ENCODE measurements around the gene NBPF9.
"Not testable (repeated sequence)": the region's sequence is repeated elsewhere in the genome, so short reads cannot be mapped to it uniquely, and the experiment has no call there.

NBPF9 gene, protein sequence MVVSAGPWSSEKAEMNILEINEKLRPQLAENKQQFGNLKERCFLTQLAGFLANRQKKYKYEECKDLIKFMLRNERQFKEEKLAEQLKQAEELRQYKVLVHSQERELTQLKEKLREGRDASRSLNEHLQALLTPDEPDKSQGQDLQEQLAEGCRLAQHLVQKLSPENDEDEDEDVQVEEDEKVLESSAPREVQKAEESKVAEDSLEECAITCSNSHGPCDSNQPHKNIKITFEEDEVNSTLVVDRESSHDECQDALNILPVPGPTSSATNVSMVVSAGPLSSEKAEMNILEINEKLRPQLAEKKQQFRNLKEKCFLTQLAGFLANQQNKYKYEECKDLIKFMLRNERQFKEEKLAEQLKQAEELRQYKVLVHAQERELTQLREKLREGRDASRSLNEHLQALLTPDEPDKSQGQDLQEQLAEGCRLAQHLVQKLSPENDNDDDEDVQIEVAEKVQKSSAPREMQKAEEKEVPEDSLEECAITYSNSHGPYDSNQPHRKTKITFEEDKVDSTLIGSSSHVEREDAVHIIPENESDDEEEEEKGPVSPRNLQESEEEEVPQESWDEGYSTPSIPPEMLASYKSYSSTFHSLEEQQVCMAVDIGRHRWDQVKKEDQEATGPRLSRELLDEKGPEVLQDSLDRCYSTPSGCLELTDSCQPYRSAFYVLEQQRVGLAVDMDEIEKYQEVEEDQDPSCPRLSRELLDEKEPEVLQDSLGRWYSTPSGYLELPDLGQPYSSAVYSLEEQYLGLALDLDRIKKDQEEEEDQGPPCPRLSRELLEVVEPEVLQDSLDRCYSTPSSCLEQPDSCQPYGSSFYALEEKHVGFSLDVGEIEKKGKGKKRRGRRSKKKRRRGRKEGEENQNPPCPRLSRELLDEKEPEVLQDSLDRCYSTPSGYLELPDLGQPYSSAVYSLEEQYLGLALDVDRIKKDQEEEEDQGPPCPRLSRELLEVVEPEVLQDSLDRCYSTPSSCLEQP (N-terminal part only)

DNA sequence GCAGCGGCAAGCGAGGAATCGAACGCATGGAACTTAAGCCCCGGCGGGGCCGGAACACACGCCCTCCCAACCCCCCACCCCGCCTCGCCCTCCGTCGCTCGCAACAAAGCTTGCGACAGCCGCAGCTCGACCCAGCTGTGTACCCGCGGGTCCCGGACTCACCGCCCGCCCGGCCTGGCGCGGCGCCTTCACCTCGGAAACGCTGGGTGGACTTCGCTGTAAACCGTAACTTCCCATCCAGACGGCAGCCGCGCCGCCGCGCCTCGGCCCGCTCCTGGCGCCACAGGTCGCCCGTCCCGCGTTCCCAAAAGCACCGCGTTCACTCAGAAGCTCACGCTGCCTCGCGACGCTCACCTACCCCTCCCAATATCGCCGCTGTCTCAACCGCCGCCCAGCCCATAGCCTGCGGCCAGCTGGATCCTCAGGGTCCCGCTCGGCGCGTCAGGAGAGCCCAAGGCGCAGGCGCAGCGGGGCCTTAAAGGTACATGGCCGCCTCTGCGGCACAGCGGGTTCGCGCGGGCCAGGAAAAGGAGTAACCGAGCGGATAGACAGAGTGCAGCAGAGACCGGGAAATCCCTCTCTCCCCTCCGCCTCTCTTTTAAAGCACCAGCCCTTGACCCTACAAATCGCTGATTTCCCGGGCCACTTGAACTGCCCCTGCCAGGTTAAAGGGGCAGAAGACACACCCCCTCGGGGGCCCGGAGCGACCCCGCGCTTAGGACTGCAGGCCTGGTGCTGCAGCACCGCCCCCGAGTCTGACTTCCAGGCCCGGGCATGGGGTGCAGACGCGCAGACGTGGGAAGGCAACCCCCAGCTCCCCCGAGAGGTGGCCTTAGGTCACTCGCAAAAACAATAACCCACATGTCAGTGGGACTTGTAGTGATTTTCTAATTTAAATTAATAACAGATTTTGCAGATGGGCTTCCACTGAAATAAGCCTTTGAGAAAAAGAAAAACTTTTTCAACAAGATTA is at the start of gene NBPF9:
TSS of gene NBPF9 (minus strand) at position 443 of the 973 bp plus-strand sequence. CDS start 21,412 bp downstream, outside the sequence.
- peak; percentile 8 to 20 for DNase-seq (ENCODE audit: low read depth in 1 of 2, low spot score in 1 of 2)

DNA sequence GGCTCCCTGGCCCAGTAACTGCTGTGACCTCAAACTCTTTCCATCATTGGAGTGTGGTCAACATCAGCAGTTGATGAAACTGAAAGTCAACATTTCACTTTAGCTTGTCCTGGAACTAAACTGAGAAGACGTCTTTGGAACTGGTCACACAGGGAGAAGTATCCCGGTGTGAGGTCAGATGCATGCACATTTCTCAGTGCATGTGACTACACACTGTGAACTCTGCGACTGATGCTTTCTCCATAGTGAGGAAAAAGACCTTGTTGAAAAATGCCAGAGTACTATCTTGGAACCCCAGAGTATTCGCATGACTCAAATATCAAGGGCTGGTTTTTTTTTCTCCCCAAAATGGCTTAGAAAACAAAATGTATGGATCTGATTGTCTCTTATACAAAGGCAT is 46.6 kb upstream of the NBPF9 start:
- not testable (repeated sequence) for DNase-seq (ENCODE audit: low read depth in 1 of 2, low spot score in 1 of 2)

DNA sequence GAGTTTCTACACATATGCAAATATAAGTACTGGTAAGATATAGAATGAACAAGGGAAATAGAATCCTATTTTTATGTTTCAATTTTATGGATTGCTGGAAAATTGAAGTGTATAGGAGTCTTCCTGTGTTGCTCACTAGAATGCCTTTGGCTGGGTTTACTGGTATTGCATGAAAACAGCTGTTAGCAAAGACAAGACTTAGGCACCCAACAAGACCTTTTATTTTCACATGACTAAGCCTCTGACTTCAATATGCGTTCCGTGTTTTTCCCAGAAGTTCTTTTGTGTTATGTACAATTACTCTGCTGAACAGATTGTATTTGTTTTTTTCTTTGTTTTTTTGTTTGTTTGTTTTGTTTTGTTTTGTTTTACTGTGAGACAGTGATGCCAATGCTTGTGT is 34.2 kb upstream of the NBPF9 start:
- not testable (repeated sequence) for DNase-seq (ENCODE audit: low read depth in 1 of 2, low spot score in 1 of 2)

DNA sequence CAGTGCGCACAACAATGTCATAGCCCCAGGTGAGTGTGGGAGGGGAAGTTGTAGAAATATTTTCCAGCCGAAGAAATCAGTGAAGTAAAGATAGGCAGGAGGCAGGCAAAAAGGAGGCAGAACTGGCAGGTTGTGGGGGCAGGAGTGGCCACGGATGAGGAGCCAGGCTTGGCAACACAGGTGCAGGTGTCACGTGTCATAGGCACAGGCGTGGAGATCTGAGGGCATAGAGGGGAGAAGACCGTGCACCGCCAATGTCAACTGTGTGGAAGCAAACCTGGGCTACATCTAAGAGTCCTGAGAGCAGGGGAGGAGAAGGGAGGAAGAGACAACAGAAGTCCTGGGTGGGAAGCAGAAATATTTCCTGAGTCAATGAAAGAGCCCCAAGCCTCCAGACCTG is 27.6 kb upstream of the NBPF9 start:
- DNase-seq (ENCODE audit: low read depth in 1 of 2, low spot score in 1 of 2) = not testable (repeated sequence)

DNA sequence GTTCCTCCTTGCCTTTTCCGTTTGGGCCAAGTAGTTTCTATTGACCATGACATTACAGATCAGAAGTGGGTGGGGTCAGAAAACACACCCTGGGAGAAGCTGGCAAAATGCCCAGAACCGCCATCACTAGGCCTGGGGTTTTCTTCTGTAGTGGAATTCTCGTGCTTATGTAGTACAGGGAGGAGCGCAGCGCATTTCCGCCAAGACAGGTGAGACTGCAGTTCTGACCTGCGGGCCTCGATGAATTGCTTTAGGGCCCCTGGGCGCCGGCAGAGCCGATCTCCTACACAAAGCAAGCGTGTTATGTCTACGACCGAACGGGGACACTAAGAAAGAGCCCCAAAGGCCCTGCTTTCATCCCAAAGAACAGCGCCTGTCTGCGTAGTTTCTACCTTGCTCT is 25.9 kb upstream of the NBPF9 start:
- not testable (repeated sequence) for DNase-seq (ENCODE audit: low read depth in 1 of 2, low spot score in 1 of 2)

DNA sequence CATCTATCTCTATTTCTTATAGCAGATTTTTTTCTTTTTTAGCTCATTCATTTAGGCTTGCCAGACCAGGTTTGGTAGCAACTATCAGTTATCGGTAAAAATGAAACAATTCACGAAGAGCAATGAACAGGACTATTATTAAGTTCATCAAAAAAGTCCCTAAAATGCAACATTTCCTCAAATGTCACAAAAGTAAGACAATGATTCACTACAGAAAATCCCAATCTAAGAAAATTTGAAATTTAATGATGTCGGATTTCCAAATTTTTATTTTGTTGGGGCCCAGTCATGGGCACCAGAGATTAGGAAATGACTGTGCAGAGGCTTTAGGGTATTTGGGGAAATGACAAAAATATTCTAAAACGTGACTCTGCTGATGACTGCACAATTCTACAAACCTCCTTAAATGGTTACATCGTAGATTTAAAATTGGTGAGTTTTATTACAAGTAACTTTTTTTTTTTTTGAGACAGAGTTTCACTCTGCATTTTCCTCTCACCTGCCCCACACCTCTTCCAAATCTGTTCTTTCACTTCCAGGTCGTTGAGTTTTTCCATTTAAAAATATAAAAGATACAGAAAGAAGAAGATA is 23.3 kb upstream of the NBPF9 start:
- DNase-seq (ENCODE audit: low read depth in 1 of 2, low spot score in 1 of 2) = not testable (repeated sequence)

DNA sequence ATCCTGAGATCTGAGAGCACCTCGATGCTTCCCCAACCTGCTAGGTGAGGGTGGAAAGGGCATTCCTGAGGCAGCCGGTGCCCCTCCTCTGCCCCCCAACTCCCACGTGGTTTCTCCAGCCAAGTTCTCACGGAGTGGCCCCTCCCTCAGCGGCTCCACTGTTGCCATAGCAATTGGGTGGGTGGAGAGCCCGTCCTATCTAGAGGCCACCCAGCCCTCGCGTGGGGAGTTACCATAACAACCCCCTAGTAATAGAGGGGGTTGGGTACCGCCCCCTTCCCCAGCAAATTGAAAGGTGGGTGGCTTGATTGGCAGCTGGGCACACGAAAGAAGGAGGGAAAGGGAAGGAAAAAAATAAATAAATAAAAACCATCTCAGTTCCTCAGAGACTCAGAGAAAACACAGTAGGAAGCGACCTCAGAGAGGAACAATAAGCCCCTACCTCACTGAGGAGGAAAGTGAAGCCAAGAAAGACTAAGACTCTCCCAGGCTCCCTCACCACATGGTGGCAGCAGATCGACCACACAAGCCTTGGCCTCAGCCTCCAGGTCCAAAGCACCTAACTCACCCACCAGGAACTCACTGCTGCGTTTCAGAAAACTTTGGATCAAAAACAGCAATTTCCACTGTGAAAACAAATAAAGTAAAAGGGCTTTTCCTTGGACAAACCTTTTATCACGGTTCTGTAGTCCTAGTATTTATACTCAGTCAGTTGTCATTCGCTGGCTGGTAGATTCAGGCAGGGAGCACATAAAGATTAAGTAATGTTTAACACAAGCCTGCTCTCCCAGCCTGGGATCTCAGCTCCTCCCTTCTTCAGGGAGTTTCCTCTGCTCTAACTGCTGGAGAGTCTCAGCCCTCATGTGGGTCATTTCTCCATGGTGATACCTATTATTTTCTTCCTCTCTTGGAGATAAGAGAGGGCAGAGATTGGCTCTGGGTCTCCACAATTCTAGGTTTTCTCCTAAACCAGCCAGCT is 20.9 kb upstream of the NBPF9 start:
- not testable (repeated sequence) for DNase-seq (ENCODE audit: low read depth in 1 of 2, low spot score in 1 of 2)

DNA sequence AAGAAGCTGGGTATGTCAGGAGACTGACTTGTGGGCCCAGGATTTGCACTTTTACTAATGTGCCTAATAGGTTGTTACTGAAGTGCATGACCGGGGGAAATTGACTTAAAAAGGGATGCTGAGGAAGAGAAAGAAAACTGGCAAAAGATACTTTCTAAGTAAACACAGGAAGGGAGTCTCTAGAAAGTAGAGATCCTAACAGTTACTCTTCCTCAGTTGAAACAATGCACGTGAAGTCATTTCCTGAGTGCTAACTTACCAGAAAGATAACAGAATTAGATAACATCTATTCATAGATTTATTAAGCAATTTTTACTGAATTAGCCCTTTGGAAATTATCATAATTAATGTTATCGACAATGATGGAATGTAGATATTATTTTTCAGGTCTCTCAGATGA is 9.5 kb upstream of the NBPF9 start:
- not testable (repeated sequence) for DNase-seq (ENCODE audit: low read depth in 1 of 2, low spot score in 1 of 2)

DNA sequence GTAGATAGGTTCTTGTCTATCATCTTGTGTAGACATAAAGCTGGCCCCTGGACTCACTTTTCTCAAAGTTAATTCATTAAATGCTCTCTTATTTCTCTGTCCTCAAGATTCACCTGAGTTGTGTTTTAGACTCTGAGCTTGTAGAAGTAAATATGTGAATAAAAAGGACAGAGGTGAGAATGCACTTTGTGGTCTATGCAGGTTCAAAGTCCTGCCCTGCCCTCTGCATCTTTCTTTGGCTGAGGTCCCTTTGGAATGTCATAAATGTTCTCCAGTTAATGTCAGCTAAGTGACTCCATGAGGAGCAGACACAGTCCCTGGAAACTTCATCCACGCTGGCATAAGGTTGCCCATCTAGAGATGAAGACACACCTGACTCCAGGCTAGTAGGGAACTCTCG is 7.0 kb upstream of the NBPF9 start:
- not testable (repeated sequence) for DNase-seq (ENCODE audit: low read depth in 1 of 2, low spot score in 1 of 2)

DNA sequence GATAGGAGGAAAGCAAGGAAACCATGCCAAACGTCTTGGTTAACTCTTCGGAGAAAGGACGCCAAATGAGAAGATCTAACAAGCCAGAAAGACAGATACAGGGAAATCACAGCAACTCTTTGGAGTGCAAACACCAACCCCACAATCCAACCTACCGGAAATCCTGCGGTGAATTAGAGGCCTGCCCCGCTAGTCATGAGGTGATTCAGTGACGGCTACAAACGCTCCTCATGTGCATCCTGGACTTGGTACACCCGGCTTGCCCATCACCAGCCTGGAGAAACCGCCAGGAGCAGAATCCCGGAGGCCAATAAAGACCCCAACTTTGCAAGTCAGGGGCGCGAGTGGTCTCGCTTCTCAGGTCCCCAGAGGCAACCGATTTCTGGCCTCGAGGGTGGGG is 777 bp downstream of the NBPF9 start:
- DNase-seq (ENCODE audit: low read depth in 1 of 2, low spot score in 1 of 2) = peak; percentile 1 to 2

DNA sequence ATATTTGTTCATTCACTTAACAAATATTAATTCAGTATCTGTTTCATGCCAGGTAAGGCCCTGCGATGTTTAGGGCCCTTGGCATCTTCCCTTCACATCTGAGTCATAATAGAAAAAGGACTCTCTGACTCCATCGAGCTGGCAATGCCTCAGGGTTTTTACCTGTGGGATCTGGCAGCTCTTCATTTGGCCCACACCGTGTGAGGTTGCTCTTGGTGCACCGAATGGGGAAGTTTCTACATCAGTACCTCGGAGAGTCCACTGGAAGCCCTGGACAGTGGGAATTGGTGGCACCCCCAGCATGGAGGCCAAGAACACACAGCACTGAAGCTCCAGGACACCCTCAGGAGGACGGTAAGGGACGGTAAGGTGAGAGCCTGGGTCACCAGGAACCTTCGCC is 5.1 kb downstream of the NBPF9 start:
- not testable (repeated sequence) for DNase-seq (ENCODE audit: low read depth in 1 of 2, low spot score in 1 of 2)

DNA sequence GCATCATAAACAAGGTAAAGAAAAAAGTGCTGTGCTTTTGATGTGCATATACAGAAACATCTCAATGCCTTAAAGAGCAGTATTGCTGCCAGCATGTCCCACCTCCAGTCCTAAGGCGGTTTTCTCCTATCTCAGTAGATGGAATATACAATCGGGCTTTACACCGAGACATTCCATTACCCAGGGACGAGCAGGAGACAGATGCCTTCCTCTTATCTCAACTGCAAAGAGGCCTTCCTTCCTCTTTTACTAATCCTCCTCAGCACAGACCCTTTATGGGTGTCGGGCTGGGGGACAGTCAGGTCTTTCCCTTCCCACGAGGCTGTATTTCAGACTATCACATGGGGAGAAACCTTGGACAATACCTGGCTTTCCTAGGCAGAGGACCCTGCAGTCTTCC is 10.2 kb downstream of the NBPF9 start:
- not testable (repeated sequence) for DNase-seq (ENCODE audit: low read depth in 1 of 2, low spot score in 1 of 2)

DNA sequence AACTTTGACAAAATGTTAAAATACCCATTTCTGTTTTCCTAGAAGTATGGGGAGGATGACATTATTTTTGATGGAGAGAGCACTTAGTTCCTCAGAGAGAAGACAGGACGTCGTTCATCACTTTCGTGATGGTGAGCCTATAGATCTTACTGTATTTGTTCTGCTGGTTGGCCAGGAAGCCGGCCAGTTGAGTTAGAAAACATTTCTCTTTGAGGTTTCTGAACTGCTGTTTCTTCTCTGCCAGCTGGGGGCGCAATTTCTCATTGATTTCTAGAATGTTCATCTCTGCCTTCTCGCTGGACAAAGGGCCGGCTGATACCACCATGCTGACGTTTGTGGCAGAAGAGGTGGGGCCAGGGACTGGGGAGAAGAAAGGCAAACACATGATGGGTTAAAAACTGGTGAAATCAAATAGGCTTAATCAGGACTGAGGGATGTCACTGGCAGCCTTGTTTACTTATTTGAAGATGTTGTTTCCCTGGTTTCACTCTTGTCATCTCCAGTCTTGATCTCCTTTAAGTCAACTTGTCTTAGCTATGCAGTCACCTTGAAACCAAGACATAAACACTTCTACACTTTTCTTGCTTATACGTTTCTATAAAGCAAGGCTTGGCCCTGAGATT is 27.7 kb downstream of the NBPF9 start:
- not testable (repeated sequence) for DNase-seq (ENCODE audit: low read depth in 1 of 2, low spot score in 1 of 2)

DNA sequence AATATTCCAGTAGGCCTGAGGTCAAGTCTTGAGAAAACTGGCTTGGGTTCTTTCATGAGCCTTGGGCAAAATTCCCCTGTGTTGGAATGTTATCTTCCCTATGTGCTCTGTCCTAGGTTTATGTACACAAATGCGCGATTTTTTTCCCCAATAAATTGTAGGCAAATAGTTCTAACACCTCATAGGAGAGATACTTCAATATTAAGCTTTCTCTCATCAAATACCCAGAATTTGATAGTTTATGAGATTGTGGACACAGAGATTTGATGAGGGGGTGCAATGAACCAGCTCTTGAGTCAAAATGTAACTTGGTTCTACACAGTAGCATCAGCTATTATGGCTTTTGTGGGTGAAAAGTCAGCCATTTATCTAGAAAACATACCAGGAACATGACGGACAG is 38.7 kb downstream of the NBPF9 start:
- not testable (repeated sequence) for DNase-seq (ENCODE audit: low read depth in 1 of 2, low spot score in 1 of 2)

DNA sequence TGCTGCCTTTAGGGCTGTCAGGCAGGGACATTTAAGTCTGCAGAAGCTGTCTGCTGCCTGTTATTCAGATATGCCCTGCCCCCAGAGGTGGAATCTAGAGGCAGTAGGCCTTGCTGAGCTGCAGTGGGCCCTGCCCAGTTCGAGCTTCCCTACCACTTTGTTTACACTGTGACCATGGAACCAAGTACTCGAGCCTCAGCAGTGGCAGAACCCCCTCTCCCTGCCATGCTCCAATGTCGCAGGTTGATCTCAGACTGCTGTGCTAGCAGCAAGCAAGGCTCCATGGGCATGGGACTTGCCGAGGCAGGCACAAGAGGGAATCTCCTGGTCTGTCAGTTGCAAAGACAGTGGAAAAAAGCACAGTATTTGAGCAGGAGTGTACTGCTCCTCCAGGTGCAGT is 60.3 kb downstream of the NBPF9 start:
- DNase-seq (ENCODE audit: low read depth in 1 of 2, low spot score in 1 of 2) = not testable (repeated sequence)

DNA sequence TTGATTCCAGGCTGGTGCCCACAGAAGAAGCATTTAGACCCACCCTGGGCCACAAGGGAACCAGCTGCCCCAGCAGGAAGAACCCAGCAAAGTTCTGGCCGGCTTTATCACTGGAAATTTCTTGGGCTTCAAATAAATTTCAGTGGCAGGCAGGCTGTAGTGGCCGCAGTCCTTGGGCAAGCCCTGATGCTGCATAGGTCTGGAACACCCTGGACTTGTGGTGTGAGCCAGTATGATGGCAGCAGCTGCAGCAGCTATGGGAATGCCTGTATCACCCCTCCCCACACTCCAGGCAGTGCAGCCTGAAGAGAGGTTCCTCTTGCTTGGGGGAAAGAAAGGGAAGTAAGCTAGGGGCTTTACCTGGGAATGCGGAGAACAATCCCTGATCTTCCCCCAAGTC is 69.4 kb downstream of the NBPF9 start:
- DNase-seq (ENCODE audit: low read depth in 1 of 2, low spot score in 1 of 2) = not testable (repeated sequence)

DNA sequence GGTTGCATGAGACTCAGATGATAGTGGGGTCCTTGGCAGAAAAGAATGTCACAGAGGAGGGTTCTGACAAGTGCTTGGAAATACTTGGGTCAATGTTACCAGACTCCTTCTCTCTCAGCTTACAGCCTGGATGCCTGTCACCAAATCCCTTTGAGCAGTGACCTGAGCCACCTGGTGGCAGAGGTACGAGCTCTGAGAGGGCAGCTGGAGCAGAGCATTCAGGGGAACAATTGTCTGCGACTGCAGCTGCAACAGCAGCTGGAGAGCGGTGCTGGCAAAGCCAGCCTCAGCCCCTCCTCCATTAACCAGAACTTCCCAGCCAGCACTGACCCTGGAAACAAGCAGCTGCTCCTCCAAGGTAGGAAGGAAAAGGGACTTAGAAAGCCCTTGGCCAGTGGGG is 79.0 kb downstream of the NBPF9 start:
- DNase-seq (ENCODE audit: low read depth in 1 of 2, low spot score in 1 of 2) = not testable (repeated sequence)

DNA sequence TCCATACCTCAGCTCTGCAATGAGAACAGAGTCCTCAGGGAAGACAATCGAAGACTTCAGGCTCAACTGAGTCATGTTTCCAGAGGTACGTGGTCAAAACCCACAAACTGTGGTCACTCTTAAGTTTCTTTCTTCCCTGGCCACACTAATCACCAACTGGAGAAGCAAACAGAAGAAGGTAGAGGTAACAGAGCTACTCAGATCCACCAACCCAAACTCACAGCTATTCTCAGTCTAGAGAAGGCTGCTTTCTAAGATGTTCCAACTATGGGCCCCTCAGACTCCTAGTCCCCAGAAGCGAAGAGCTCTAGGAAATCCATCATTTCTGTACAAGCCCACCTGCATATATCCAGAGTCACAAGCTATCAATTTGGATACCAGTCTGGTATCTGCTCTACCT is 84.8 kb downstream of the NBPF9 start:
- DNase-seq (ENCODE audit: low read depth in 1 of 2, low spot score in 1 of 2) = not testable (repeated sequence)

DNA sequence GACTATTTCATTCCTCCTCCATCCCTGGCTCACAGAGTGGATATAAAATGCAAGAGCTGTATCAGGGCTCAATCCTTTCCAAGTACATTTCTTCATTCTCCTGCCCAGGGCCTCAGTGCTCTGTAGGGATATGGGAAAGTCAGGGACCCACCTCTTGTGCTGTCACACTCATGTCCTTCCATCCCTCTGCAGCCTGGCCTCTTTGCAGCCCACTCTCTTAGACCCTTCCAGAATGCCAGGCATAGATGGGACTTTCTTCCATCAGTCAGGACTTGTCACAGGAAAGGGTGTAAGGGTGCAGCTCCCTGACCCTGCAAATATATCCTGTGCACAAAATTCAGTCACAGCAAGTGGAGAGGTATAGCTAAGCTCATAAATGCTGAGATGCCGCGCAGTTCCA is 86.7 kb downstream of the NBPF9 start:
- DNase-seq (ENCODE audit: low read depth in 1 of 2, low spot score in 1 of 2) = not testable (repeated sequence)
